OCI-LY3 (cell line): ENCODE results near the gene ZNF648.

ENCODE experiments used
- CTCF ChIP-seq: fragments of 200-600, 300-600 bp; sonication (generic); IDR thresholded peaks from 2 replicates; pipeline ENCODE4 v1.5.1; 2014; ENCODE audit warnings: antibody characterized with exemption, low read length, low read depth
- EZH2phosphoT487 ChIP-seq: fragments of 200-600 bp; shearing (Covaris generic); IDR thresholded peaks from 2 replicates; pipeline ENCODE4 v1.6.1; 2018; ENCODE audit warnings: antibody characterized with exemption, mixed run types, low read depth

GRCh38 chr1:182107209-182107608, 45.7 kb upstream of the ZNF648 start:
- TF ChIP-seq CTCF (no peak), EZH2phosphoT487 (no peak)
